Limb (tissue), 2 donors: ENCODE measurements around the gene ZNF74.
"Not testable (repeated sequence)": the region's sequence is repeated elsewhere in the genome, so short reads cannot be mapped to it uniquely, and the experiment has no call there.

Experiments used
- DNase-seq, 2 donors: peaks; one replicate each; pipeline ENCODE4 v3.0.0-alpha.2; 2016; ENCODE audit errors: extremely low spot score in 2 of 2

The ZNF74 gene

GRCh38 chr22:20376281-20376680 lies 17.7 kb upstream of the ZNF74 start:
- not testable (repeated sequence) for DNase-seq

- not testable (repeated sequence) for DNase-seq
Measured at GRCh38 chr22:20376983-20377382, 17.0 kb upstream of the ZNF74 start.

DNA sequence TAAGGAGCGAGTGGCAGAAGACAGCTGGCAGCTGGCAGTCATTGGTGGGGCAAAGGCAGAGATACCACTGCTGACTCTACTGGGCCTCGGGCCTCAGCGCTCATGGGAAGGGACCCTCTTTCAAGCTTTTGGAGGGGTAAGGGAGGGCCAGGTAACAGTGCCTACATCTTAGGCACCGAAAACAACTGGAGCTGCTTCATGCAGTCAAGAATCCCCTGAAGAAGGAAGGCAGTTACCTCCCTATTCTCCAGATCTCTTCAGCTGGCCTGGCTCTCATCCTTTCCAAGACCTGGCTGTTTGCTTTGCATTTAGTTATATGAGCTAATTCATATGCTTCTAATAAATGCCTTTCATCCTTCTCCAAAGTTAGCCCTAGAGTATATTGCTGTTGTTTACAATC lies 15.8 kb upstream of the ZNF74 start:
- no peak for DNase-seq

GRCh38 chr22:20378684-20379083 lies 15.3 kb upstream of the ZNF74 start:
- DNase-seq, result not testable (repeated sequence)

DNA sequence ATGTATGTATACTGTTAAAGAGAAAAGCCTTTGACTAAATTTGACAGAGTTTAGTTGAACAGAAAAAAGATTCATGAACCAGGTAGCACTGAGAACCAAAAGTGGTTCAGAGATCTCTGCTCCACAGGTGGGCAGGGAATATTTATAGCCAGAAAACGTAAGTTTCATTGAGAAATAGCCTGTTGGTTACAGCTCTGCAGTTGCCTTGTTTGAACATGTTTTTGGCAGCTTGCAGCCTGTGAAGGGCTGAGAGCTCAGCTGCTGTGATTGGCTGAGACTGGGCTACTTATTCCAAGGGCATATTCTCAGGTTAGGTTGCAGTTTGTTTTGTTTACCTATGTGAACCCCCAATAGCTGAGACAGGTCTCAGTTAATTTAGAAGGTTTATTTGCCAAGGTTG lies 13.5 kb upstream of the ZNF74 start:
- no peak for DNase-seq

DNA sequence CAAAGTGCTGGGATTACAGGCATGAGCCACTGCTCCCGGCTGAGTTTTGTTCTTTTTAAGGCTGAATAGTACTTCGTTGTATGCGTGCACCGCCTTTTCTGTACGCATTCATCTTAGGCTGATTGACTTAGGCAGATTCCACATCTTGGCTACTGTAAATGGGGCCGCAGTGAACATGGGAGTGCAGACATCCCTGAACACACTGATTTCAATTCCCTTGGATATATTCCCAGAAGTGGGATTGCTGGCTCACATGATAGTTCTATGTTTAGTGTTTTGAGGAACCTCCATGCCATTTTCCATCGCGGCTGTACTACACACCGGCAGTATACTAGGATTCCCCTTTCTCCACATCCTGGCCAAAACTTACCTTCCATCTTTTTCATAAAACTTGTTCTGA lies 10.4 kb upstream of the ZNF74 start:
- no peak for DNase-seq

DNA sequence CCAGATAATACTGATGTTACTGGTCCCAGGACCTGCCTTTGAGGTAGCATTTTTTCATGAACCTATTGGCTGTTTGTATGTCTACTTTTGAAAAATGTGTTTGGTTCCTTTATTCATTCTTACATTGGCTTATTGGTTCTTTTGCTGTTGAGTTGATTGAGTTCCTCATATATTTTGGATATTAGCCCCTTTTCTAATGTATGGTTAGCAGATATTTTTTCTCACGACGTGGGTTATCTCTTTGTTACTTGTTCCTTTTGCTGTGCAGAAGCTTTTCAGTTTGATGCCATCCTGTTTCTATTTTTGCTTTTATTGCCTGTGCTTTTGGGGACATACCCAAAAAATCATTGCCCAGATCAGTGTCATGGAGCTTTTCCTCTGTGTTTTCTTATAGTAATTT lies 9.8 kb upstream of the ZNF74 start:
- no peak for DNase-seq

GRCh38 chr22:20384865-20385264 lies 9.1 kb upstream of the ZNF74 start:
- DNase-seq, result no peak

DNA sequence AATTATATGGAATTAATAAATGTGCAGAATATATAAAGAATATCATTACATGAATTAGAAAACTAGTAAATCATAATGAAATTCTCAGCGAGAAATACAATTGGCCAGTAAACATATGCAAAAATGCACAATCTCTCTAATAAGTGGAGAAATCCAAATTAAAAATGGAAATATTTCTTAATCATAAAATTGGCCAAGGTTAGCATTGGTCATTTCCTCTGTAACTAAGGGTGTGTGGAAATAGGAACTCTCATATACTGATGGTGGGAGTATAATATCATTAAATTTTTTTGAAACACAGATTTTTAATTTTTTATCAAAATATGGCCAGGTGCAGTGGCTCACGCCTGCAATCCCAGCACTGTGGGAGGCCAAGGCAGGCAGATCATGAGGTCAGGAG lies 7.6 kb upstream of the ZNF74 start:
- DNase-seq, result no peak

DNA sequence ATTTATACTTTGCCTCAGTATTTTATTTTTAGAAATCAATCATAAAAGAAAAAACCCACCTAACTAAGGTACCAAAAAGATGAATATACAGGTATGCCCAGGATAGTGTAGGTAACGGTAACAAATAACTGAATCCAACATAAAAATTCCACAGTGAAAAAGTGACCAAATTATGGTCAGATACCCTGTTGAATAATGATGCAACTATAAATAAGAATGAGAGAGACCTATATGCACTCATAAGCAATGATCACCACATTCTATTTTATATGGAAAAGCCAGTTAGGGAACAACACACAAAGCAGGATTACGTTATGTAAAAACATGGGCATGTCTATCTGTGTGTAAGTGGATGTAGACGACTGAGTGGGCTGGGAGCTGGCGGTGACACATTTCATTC lies 7.0 kb upstream of the ZNF74 start:
- no peak for DNase-seq

- no peak for DNase-seq
Measured at GRCh38 chr22:20388200-20388599, 5.8 kb upstream of the ZNF74 start.

GRCh38 chr22:20389288-20389687 lies 4.7 kb upstream of the ZNF74 start:
- DNase-seq, result no peak

GRCh38 chr22:20390394-20390907 lies 3.5 kb upstream of the ZNF74 start:
- DNase-seq, result no peak

GRCh38 chr22:20391222-20391621 lies 2.7 kb upstream of the ZNF74 start:
- no peak for DNase-seq

GRCh38 chr22:20392365-20392881 lies 1.5 kb upstream of the ZNF74 start:
- DNase-seq, result not testable (repeated sequence)

- DNase-seq, result no peak
Measured at GRCh38 chr22:20392983-20393704, 807 bp upstream of the ZNF74 start.

DNA sequence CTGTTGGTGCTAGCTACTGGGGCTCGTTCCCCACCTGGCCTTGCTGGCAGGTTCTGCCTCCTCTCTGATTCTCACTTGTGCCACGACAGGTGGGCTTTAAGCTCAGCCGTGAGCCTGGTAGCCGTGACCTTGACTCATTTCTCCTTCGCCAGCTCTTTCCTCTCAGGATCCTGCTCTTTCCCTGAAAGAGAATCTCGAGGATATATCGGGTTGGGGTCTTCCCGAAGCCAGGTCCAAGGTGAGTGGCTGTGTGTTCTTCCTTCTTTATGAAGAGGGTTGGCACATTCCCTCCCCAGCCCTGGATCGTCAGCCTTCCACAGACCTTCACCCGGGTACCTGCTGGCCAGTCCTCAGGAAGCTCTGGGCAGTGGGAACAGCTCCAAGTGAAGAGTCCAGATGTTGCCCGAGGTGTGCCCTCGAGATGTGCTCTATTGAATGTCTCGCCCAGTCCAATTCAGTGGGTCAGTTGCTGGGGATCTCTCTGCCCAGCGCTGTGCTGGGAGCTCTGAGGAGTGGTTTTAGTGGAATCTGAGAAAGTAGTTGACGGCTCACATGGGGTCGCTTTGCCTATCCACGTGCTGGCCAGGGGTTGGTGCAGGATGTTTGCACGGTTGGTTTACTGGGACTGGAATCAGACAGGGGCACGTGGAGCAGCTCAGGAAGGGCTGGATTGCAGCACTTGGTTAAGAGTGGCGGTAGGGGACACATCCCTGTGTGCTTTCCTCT lies 1.4 kb downstream of the ZNF74 start:
- no peak for DNase-seq

DNA sequence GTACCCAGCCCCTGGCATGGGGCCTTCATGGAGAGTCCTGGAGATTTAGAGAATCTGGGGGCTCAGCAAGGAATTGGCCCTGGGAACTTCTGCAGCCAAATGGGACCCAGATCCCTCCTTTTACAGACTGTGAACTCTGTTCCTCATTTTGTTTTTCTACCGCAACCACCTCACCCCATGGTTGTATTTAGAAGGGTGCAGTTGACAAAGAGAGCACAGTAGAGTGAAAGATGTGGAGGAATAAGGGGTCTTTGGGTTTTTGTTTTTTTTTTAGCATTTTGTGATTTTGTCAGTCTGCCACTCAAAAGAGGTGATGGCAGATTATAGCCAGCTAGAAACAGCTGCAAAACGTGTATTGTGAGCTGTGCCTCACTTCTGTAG lies 1.9 kb downstream of the ZNF74 start:
- no peak for DNase-seq

- DNase-seq, result no peak
Measured at GRCh38 chr22:20396639-20397038, 2.7 kb downstream of the ZNF74 start.

DNA sequence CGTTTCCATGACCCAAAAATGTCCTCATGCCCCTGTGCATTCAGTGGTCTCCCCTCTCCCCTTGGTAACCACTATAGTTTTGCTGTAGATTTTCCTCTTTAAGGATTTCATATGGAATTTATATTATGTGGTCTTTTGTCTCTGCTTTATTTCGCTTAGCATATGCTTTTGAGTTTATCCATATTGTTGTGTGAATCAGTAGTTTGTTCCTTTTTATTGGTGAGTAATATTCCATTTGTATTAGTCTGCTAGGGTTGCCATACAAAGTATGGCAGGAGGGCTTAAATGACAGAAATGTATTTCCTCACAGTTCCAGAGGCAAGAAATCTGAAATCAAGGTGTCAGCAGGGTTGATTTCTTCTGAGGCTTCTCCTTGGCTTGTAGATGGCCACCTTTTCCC lies 3.5 kb downstream of the ZNF74 start:
- no peak for DNase-seq

DNA sequence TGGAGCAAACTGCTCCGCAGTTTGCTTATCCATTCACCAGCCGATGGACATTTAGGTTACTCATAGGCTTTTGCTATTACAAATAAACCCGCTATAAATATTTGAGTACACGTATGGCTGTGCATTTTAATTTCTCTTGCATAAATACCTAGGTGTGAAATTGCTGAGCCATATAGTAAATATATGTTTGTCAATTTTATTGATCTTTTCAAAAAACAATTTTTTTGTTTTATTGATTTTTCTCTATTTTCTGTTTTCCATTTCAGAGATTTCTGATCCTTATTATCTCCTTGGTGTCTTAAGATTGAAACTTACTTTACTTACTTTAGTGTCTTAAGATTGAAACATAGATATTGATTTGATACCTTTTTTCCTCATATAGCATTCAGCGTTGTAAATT lies 4.5 kb downstream of the ZNF74 start:
- no peak for DNase-seq

DNA sequence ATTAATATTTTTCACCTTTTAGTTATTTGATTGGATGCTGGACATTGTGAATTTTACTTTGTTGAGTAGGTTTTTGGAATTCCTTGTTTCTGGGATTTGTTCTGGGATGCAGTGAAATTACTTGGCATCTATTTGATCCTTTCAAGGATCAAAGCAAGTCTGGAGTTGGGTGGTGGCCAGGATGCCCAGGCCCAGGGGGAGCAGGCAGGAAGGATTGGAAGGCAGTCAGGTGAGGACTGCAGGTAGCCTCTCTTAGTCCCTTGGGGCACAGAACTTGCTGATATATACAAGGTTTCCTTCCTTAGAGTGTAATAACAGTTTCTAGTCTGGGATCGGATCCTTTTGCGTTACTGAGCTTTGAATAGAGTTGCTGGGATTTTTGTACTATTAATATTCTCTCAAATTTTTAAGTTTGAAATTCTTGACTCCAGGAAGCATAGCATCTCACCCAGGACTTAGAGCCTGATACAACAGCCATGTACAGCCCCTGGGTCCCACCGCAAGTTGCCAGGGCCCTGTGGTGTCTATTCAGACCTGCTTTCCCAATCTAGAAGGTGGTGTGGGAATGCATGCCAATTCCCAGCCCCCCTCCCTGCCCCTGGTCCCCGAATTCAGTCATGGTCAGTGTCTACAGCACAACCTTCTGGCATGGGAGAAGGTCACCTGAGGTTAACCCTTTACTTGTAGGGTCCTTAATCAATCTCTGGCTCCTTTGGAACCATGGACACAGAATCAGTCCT lies 6.1 kb downstream of the ZNF74 start:
- no peak for DNase-seq
